Esophagus muscularis mucosa (tissue), 3 donors: ENCODE measurements around the gene OLFM4.
"Not testable (repeated sequence)": the region's sequence is repeated elsewhere in the genome, so short reads cannot be mapped to it uniquely, and the experiment has no call there.

Experiments
- CTCF ChIP-seq, 3 experiments: fragments of 200-600 bp in 2 of 3; fragments of 450-650 bp in 1 of 3; sonication (generic) in 2 of 3; IDR thresholded peaks; one replicate each; pipeline ENCODE4 v1.5.1; 2017 to 2019; ENCODE audit warnings: antibody characterized with exemption in 3 of 3, mild to moderate bottlenecking in 2 of 3, moderate library complexity in 1 of 3
- POLR2A ChIP-seq: fragments of 450-650 bp; IDR thresholded peaks from one replicate; pipeline ENCODE4 v1.6.1; 2017; ENCODE audit warnings: antibody characterized with exemption, moderate library complexity, mild to moderate bottlenecking, low read depth

GRCh38 chr13:53014018-53014417 is 14.6 kb upstream of the OLFM4 start:
- TF ChIP-seq CTCF (IDR thresholded peaks at IDR 0.05); POLR2A: not testable (repeated sequence)
